ENCODE data around the gene CNTN1. TPM values are rescaled to one million over a fixed set of nuclear protein-coding genes. Genes with fewer than 3 reads are reported as not detected.

Gene CNTN1
- total RNA-seq, 2 donors from 2014 or later = 0.77 to 4.4 TPM

DNA sequence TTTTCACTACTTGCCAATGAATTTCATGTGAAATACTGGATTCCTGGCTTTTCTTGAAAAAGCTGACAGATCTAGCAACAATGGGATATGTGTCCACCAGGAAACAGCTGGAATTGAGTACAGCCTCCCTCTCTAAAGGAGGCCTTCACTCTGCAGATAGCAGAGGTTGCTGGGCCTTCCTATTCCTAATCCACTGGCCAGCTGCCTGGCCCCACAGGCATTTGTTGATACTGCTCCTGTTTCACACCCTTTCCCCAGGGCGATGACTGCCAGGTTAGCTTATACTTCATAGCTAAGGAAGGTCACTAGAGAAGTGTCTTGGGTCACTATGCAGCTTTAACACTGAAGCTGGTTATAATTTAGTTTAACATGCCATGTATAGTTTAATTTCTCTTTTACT lies 408.3 kb downstream of the CNTN1 start:
- no peak for DNase-seq
- no peak overlapping the region for H3K4me3 ChIP-seq
- no peaks in the 10 kb centered on the region for H3K9me3 ChIP-seq
- H3K4me1 ChIP-seq = no peaks in the 10 kb centered on the region
- no peak overlapping the region for H3K27ac ChIP-seq
- no peaks in the 10 kb centered on the region for H3K36me3 ChIP-seq
- H3K9ac ChIP-seq (ENCODE audit: low read depth in 2 of 2, low read length in 2 of 2) = no peak overlapping the region
- intact Hi-C loops (cut with DNase I) = no loop called here
- H3K27me3 ChIP-seq = no peaks in the 10 kb centered on the region
- TF ChIP-seq, protein P1, sequence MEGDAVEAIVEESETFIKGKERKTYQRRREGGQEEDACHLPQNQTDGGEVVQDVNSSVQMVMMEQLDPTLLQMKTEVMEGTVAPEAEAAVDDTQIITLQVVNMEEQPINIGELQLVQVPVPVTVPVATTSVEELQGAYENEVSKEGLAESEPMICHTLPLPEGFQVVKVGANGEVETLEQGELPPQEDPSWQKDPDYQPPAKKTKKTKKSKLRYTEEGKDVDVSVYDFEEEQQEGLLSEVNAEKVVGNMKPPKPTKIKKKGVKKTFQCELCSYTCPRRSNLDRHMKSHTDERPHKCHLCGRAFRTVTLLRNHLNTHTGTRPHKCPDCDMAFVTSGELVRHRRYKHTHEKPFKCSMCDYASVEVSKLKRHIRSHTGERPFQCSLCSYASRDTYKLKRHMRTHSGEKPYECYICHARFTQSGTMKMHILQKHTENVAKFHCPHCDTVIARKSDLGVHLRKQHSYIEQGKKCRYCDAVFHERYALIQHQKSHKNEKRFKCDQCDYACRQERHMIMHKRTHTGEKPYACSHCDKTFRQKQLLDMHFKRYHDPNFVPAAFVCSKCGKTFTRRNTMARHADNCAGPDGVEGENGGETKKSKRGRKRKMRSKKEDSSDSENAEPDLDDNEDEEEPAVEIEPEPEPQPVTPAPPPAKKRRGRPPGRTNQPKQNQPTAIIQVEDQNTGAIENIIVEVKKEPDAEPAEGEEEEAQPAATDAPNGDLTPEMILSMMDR (IDR thresholded peaks at IDR 0.05) = no peak

DNA sequence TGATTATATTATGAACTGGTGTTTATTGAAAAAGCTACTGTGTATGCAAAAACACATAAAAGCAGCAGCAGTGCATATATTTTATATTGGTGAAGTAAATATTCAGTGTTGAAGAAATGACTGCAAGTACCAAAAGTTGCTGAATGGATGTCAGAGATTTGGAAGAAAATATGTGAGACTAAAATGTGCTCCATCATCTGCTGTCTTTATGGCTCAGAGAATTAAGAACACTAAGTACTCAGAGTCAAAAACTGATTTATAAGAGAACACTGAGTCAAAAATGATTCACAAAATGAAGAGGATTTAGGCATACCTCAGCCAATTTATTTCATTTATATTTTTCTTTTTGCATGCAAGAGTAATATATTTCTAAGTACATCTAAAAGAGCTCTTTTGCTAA lies 409.6 kb downstream of the CNTN1 start:
- Histone ChIP-seq H3K27ac (no peak overlapping the region), H3K9ac (ENCODE audit: low read depth in 2 of 2, low read length in 2 of 2) (no peak overlapping the region), H3K4me3 (no peak overlapping the region), H3K4me1 (no peaks in the 10 kb centered on the region), H3K9me3 (no peaks in the 10 kb centered on the region), H3K36me3 (no peaks in the 10 kb centered on the region), H3K27me3 (no peaks in the 10 kb centered on the region)
- intact Hi-C loops (cut with DNase I) = no loop called here
- TF ChIP-seq, protein P1 (IDR thresholded peaks at IDR 0.05) = no peak
- DNase-seq = no peak

DNA sequence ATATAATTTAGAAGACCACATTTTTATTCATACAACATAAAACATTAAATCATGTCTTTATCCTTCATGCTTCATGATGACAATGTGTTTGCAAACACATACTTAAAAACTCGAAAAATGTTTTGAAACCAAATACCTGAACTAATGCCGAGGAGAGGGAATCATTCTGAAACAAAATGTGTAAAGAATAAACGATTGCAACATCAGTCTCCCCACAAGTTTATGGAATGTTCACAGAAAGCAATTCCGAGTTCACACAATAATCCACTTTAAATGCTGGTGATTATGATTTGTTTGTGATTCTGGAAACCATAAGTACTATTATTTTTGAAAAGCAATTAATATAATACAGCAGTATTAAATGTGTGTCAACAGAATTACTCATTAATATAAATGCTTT lies 411.4 kb downstream of the CNTN1 start:
- H3K27ac ChIP-seq = no peak overlapping the region
- no peak overlapping the region for H3K9ac ChIP-seq (ENCODE audit: low read depth in 2 of 2, low read length in 2 of 2)
- no peak for DNase-seq
- H3K4me3 ChIP-seq = no peak overlapping the region
- no peaks in the 10 kb centered on the region for H3K4me1 ChIP-seq
- H3K27me3 ChIP-seq = no peaks in the 10 kb centered on the region
- H3K36me3 ChIP-seq = no peaks in the 10 kb centered on the region
- H3K9me3 ChIP-seq = no peaks in the 10 kb centered on the region
- intact Hi-C loops (cut with DNase I) = no loop called here
- TF ChIP-seq, protein P1 (IDR thresholded peaks at IDR 0.05) = no peak

GRCh38 chr12:41106315-41106714 lies 414.1 kb downstream of the CNTN1 start:
- Histone ChIP-seq H3K4me1 (no peaks in the 10 kb centered on the region), H3K27me3 (no peaks in the 10 kb centered on the region), H3K27ac (no peak overlapping the region), H3K9ac (ENCODE audit: low read depth in 2 of 2, low read length in 2 of 2) (no peak overlapping the region), H3K9me3 (no peaks in the 10 kb centered on the region), H3K36me3 (no peaks in the 10 kb centered on the region), H3K4me3 (no peak overlapping the region)
- intact Hi-C loops (cut with DNase I) = no loop called here
- TF ChIP-seq, protein P1 (IDR thresholded peaks at IDR 0.05) = no peak
- no peak for DNase-seq

GRCh38 chr12:41108032-41108431 lies 415.8 kb downstream of the CNTN1 start:
- no peak for DNase-seq

More at GRCh38 chr12:41108032-41108431, 415.8 kb downstream of the CNTN1 start:
- Histone ChIP-seq H3K4me3 (no peak overlapping the region), H3K4me1 (no peaks in the 10 kb centered on the region), H3K9me3 (no peaks in the 10 kb centered on the region), H3K9ac (ENCODE audit: low read depth in 2 of 2, low read length in 2 of 2) (no peak overlapping the region), H3K36me3 (no peaks in the 10 kb centered on the region), H3K27me3 (no peaks in the 10 kb centered on the region), H3K27ac (no peak overlapping the region)
- TF ChIP-seq, protein P1 (IDR thresholded peaks at IDR 0.05) = no peak
- intact Hi-C loops (cut with DNase I) = no loop called here

All from colonic mucosa (tissue), 4 donors.